NCI-H748 (cell line): ENCODE data around the gene RPS6KA6.

ENCODE experiments used
- DNase-seq: peaks from one replicate; lab custom pipeline; 2025; ENCODE audit not compliant: unreplicated experiment; lab: John Stamatoyannopoulos, UW

The RPS6KA6 gene

GRCh38 chrX:84187533-84188319 is at the start of gene RPS6KA6:
Gene RPS6KA6 (minus strand): TSS chrX:84188199. CDS start chrX:84187899, 300 bp downstream.
- peak; percentile 84 for DNase-seq

- no peak for DNase-seq
These were observed 36.7 kb upstream of the RPS6KA6 start for GRCh38 chrX:84224741-84225140.

GRCh38 chrX:84223261-84223660 is 35.3 kb upstream of the RPS6KA6 start:
- DNase-seq = no peak

GRCh38 chrX:84221181-84221580 is 33.2 kb upstream of the RPS6KA6 start:
- DNase-seq = no peak

GRCh38 chrX:84219551-84219950 is 31.6 kb upstream of the RPS6KA6 start:
- DNase-seq = peak; percentile 55

GRCh38 chrX:84218726-84219125 is 30.7 kb upstream of the RPS6KA6 start:
- DNase-seq = peak; percentile 69

GRCh38 chrX:84216881-84217280 is 28.9 kb upstream of the RPS6KA6 start:
- no peak for DNase-seq

- peak; percentile 81 for DNase-seq
These were observed 28.4 kb upstream of the RPS6KA6 start for GRCh38 chrX:84216406-84216805.

- no peak for DNase-seq
These were observed 17.3 kb upstream of the RPS6KA6 start for GRCh38 chrX:84205276-84205675.

GRCh38 chrX:84199688-84200087 is 11.7 kb upstream of the RPS6KA6 start:
- no peak for DNase-seq

GRCh38 chrX:84197550-84197949 is 9.6 kb upstream of the RPS6KA6 start:
- no peak for DNase-seq

GRCh38 chrX:84192006-84192405 is 4.0 kb upstream of the RPS6KA6 start:
- DNase-seq = no peak

GRCh38 chrX:84189125-84189524 is 1.1 kb upstream of the RPS6KA6 start:
- DNase-seq = no peak

- DNase-seq = peak; percentile 88
These were observed 378 bp upstream of the RPS6KA6 start for GRCh38 chrX:84188320-84188834.

- DNase-seq = peak; percentile 57
These were observed 1.1 kb downstream of the RPS6KA6 start for GRCh38 chrX:84186603-84187532.

GRCh38 chrX:84182516-84182915 is 5.5 kb downstream of the RPS6KA6 start:
- DNase-seq = no peak

GRCh38 chrX:84175958-84176357 is 12.0 kb downstream of the RPS6KA6 start:
- DNase-seq = no peak

GRCh38 chrX:84175274-84175673 is 12.7 kb downstream of the RPS6KA6 start:
- DNase-seq = no peak

GRCh38 chrX:84174348-84174747 is 13.7 kb downstream of the RPS6KA6 start:
- DNase-seq = no peak

- DNase-seq = no peak
These were observed 17.1 kb downstream of the RPS6KA6 start for GRCh38 chrX:84170931-84171330.

GRCh38 chrX:84168574-84168973 is 19.4 kb downstream of the RPS6KA6 start:
- DNase-seq = no peak

- no peak for DNase-seq
These were observed 19.9 kb downstream of the RPS6KA6 start for GRCh38 chrX:84168095-84168494.
